SK-N-SH treated with all-trans-retinoic acid at 6 μM for 48 hours (cell line): ENCODE results near the gene CACNA1S.

ENCODE experiments used
- PATZ1 ChIP-seq: fragments of 250-450 bp; sonication (Bioruptor Pico); IDR thresholded peaks from 2 replicates; pipeline ENCODE4 v1.8.0; 2020; ENCODE audit warnings: mild to moderate bottlenecking, moderate library complexity, borderline replicate concordance
- SNAI2 ChIP-seq: fragments of 250-450 bp; sonication (Bioruptor Pico); IDR thresholded peaks from 2 replicates; pipeline ENCODE4 v1.5.0; 2020; ENCODE audit warnings: mild to moderate bottlenecking, moderate library complexity
- TOX ChIP-seq: fragments of 250-450 bp; sonication (Bioruptor Pico); IDR thresholded peaks from 2 replicates; pipeline ENCODE4 v1.8.0; 2021; ENCODE audit warnings: mild to moderate bottlenecking, moderate library complexity, borderline replicate concordance
- ZC3H10 ChIP-seq: fragments of 250-450 bp; sonication (Bioruptor Pico); IDR thresholded peaks from 2 replicates; pipeline ENCODE4 v1.5.1; 2021; ENCODE audit warnings: mild to moderate bottlenecking, moderate library complexity
- ZNF8 ChIP-seq: fragments of 450-650 bp; formaldehyde crosslinking; IDR thresholded peaks from 2 replicates; pipeline ENCODE4 v1.5.0; 2020; ENCODE audit warnings: mild to moderate bottlenecking, moderate library complexity

GRCh38 chr1:200991097-200991614, 121.1 kb downstream of the CACNA1S start:
- no peak for TF ChIP-seq ZC3H10
- TF ChIP-seq TOX (CRISPR knock-in tag) = no peak
- TF ChIP-seq SNAI2 = no peak
- no peak for TF ChIP-seq ZNF8 (CRISPR knock-in tag)
- TF ChIP-seq PATZ1 = no peak
